GM21360 (cell line): Measurements from ENCODE around the gene DPF3.
A peak's percentile ranks its signal among the peaks of the same experiment; 100 is the strongest.

ENCODE experiments used
- ATAC-seq: cut with Tn5 transposase; IDR thresholded peaks from one replicate; pipeline ENCODE4 v1.9.1; 2021; ENCODE audit warnings: mild to moderate bottlenecking, moderate library complexity; ENCODE audit not compliant: unreplicated experiment

Gene DPF3

DNA sequence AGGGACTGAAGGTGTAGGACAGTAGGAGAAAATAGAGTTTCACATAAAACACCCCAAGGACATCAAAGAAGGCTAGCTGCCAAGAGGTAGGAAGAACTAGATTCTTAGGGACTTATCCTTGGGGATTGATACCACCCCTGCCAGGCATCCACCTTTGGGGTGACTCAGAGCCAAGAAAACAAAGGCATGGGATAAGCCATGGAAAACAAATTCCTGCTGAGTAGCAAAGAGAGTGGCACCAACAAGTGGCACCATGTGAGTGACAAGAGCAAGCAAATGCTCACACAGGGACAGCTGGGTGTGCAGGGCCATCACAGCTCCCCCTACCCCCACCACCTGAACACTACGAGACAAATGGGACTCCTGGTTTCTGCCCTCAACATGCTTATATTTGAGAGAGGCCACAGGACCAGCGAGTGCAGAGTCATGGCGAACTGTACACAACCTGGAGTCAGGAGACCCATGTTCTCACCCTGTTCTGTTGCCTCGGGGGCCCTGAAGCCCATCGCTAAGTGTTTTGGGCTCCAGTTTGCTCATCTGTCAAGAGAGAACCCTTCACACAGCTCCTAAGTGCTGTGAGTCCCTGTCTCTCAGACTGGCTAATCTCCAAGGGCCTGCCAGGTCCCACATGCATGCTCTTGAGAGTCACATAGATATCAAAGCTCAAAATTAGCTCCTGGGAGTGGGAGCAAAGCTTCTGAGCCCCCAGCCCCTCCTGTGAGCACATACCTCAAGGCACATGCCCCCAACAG, 91.9 kb downstream of the DPF3 start:
- ATAC-seq = no peak

DNA sequence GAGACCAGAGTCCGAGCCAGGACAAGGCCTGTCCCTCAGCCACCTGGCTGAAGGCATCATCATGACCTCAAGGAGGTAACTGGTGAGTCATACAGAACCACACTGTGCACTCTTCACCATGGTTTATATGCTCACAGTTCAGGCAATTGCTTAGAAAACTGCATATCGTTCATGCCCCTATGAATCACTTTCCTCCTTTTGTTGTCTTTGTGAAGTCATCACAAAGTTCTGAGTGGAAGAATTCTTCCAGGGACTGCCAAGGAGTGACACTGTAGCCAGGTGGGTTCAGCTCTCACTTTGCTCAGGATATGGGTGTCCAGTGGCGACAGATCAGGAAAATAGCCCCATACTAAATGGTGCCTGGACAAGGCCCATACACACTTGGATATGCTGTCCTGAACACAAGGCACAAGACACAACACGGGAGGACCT, 92.5 kb downstream of the DPF3 start:
- ATAC-seq = no peak

DNA sequence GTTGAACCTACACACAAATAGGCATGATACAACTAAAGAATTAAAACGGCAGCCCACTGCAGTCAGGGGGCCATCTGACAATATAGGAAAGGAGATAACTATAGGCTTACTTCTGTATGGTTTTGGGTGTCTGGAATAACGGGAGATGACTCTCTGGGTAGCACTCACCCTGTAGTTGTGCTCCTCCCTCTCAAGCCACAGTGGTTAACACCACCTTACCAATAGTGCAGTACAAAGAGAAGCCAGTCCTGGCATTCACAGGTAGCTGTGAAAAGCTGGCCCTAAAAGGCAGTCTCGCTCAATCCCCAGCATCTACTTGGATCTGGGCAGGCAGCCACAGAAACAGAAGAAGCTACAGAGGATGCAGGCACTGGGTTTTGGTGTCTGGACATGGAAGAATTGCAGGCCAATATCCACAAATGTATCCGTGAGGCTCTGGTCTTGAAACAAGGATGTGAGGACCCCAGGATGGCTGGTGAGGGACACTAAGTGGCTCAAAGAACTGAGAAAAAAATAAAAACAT, 93.0 kb downstream of the DPF3 start:
- no peak for ATAC-seq

DNA sequence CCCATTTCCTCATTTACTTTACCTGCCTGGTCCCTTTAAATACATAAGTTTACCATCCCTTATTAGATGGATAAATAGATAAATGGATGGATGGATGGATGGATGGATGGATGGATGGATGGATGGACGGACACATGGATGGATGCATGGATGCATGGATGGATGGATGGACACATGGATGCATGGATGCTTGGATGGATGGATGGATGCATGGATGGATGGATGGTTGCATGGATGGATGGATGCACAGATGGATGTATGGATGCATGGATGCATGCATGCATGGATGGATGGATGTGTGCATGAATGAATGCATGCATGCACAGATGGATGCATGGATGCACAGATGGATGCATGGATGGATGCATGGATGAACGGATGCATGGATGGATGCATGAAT, 93.6 kb downstream of the DPF3 start:
- no peak for ATAC-seq

DNA sequence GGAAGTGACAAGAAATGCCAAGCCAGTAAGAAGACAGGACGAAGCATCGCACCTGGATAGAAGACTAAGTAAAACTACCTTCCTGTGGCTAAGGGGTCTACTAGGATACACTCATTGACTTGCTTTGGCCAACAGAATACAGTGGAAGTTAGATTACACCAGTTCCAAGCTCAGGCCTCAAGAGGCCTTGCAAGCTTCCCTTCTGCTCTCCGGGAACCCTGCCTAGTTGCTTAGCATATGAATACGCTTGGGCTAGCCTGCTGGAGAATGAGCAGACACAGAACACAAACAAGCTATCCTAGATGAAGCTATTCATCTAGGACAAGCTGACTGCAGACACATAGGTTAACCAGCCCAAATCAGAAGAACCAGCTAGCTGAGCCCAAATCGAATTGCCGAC, 97.0 kb downstream of the DPF3 start:
- no peak for ATAC-seq

DNA sequence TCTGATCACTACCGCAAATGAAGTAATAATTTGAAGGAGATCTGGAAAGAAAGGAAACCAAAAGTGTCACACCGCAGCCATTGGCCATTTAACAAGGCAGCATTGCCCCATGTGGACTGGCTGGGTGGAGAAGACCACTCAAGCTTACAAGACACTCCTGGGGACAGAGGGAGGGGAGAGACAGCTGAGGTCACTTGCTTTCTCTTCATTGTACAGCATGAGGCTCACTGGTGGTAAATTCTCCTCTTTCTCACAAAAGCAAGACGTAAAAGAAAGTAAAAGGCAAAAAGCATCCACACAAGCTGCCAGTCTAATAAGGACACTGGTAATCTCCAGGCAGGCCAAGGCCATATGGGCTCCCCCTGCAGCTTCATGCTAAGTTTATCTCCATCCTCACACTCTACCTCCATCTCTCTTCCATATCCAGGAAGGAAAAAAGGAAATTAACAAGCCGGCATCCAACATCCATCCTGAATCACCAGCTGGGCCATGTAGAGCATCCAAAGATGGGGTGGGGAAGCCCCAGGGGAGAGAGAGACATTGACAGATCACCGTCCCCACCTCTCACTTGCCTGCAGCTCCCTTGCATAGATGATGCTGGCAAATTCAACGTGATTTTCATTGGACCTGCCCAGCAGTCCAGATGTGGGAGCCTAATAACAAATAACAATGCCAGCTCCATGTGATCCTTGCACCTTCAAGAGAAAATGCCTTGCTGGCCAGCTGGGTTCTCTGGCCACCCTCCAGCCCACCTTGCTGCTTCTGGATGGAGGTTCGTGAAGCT, 100.6 kb downstream of the DPF3 start:
- no peak for ATAC-seq

DNA sequence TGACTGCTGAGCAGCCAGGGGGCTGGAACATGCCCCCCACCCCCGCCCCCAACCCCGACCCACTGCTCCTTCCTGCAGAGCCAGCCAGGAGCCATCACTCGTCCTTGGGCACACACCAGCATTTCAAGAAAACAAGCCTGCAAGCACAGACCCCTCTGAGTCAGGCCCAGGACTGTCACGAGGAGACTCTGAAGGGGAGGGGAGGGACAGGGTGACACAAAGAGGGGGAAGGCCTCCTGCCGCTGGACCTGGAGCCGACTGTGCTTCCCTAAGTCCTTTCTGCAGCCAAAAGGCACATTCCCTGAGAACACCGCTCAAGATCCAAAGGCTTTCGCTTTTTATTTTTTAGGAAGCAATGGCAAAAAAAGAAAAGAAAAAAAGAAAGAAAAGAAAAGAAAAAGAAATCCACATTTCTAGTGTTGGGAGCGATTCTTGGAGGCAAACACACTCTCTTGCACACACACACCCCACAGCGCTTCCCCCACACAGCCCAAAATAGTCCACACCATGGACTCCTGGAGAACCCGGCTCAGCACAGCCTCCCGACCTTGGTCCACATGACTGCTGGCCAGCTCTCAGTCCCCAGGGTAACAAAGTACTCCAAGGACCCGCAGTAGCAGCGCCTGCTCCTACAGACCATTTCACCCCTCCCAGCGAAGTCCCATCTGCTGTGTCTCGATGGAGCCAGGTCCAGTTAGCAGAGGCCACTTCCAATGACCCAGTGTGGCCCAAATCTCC, 101.7 kb downstream of the DPF3 start:
- ATAC-seq = no peak

DNA sequence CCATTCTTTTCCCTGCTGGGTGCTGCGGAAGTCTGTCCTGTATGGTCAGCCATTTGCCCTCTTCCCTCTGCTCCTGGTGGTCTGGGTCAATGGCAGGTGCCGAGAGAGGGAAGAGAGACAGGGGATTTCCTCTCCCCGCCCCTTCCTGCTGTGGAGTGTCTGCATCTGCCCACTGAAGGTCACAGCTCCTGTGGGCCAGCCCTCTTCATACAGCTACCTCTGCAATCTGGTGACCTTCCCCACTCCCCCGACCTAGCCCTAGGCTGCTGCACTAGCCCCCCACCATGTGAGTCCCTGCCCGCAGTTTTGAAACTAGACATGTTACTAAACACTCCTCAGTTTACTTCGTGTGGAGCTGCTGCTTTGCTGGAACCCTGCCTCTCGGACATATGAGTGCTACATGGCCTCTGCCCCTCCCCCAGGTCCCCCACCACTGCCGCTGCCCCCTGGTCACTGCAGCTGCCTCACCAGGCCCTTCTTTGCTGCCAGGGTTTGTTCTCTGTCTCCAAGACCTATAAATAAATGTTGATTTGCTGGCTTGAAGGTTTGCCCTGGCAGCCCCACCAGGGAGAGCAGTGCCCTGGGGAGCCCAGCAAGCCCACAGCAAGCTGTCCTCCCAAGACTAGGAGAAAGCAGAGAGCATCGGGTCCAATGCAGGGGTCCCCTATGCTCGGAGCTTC, 102.9 kb downstream of the DPF3 start:
- no peak for ATAC-seq

DNA sequence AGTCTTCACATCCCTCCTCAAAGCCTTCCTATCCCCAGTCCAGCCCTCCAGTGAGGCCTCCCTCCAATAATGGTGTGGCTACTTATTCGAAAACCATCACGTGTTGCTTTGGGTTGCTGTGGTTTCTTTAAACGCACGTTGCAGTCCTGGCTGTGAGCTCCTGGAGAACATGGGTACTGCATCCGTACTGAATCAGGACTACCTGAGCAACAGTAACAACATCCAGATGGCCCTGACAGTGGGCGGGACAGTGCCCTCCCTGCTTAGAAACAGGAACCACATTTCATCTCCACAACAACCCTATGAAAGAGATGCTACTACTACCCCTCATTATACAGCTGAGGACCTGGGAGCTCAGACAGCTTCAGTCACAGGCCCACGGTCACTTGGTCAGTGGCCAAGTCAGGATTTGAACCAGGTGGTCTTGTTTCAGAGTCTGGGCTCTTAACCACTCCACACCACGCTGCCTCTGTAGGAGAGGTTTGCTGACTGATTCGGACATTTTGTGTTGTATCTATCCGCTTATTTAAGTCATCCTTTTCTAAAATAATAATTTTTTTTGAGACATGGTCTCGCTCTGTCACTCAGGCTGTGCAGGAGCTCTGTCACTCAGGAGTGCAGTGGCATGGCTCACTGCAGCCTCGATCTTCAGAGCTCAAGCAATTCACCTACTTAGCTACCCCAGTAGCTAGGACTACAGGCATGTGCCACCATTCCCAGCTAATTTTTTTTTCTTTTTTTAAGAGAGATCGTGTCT, 104.8 kb downstream of the DPF3 start:
- ATAC-seq = no peak

DNA sequence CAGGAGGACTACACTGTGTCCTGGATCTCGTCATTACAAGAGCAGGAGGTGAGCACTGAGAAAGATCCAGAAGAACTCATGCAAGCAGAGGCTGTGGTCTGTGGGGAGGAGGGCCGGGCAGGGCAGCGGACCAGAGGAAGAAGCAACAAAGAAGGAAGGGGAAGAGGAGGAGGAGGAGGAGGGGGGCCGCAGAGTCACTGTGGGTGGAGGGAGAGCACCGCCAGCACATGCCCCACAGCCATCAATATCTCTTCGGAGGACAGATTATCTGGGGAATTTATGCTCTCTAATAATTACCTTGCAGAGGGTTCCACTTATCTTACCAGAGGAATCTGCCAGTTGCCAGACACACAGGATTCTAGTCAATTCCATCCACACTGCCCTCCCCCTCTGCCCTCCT, 105.6 kb downstream of the DPF3 start:
- no peak for ATAC-seq

DNA sequence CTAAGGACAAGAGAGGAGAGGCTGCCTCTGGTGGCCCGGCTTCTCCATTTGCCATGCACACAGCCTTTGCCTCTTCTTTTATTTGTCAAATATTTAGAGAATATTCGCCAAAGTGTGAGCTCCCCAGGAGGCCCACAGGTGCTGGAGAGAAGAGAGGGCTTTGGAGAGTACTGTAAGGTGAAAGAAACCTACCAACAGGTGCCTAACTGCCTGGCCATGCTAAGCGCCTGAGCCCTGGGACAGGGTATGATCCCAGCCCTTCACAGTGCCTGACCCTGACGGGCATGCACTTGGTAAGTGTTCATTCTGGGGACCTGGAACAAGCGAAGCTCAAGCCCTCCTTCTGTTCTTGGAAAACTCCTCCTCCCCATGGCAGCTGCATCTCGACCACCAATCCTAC, 106.1 kb downstream of the DPF3 start:
- no peak for ATAC-seq

DNA sequence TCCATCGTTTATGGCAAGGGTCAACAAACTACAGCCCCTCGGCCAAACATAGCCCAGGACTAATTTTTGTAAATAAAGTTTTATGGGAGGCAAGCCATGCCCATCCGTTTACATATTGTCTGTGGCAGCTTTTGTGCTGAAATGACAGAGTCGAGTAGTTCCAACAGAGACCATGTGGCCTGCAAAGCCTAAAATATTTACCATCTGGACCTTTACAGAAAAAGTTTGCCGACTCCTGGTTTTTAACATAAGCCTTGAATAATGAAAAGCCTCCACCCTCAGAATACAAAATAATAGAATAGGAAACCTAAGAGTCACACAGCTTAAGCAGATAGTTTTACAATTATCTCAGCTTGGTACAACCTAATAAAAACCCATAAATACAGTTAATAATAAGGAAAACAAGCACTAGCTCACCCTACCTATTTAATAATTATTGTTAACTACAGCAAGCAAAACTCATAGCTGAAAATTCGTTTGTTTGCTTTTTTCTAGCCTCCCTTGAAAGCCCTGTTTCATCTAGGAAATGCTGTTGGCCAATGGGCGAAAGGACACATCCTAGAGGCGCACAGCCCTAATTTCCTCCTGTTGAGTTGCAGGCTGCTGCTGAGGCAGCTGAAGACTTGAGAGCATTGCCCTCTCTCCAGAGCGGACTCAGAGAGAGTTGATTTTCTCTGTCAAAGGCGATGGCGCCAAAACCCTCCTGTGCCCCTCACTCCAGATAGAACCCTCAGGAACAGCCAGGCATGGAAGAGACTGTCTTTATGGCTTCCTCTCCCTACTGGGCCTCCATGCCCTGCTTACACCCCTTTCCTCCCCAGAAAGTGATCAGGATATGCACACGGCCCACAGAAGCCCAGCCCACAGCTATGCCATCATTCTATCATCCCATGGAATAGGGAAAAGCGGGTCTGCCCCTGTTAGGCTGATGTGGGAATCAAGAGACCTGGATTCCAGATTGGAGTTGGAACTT, 107.2 kb downstream of the DPF3 start:
- ATAC-seq = no peak

DNA sequence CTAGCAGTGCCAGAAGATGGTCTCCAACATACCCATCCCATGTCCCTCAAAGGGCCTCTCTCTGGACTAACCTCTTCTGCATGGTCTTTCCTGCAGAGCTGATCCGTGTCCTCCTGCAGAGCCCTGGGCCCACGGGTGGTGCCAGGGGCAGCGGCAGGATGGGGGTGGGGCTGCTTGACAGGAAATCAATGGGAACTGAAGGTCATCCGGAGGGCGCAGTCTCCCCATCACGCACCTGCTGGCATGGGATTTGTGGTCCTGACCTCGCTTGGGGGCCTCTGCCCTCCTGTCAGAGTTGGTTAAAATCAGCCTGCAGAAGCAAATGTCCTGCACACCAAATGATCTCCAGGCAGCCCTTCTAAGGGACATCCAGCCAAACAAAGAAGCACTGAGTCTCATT, 110.2 kb downstream of the DPF3 start:
- ATAC-seq = no peak

DNA sequence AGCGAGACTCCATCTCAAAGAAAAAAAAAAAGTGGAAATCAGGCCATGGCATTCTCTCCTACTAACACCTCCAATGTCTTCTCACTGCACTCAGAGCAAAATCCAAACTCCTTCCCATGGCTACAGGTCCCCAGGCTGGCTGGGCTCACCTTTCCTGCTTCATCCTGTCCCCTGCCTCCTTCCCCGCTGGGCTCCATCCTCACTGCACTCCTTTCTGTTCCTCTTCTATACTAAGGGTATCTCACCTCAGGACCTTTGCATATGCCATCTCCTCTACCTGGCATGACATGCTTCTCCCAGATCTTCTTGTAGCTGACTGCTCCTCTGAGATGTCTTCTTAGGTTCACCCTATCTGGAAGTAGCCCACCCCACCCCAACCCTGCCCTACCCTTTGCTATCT, 111.1 kb downstream of the DPF3 start:
- no peak for ATAC-seq

DNA sequence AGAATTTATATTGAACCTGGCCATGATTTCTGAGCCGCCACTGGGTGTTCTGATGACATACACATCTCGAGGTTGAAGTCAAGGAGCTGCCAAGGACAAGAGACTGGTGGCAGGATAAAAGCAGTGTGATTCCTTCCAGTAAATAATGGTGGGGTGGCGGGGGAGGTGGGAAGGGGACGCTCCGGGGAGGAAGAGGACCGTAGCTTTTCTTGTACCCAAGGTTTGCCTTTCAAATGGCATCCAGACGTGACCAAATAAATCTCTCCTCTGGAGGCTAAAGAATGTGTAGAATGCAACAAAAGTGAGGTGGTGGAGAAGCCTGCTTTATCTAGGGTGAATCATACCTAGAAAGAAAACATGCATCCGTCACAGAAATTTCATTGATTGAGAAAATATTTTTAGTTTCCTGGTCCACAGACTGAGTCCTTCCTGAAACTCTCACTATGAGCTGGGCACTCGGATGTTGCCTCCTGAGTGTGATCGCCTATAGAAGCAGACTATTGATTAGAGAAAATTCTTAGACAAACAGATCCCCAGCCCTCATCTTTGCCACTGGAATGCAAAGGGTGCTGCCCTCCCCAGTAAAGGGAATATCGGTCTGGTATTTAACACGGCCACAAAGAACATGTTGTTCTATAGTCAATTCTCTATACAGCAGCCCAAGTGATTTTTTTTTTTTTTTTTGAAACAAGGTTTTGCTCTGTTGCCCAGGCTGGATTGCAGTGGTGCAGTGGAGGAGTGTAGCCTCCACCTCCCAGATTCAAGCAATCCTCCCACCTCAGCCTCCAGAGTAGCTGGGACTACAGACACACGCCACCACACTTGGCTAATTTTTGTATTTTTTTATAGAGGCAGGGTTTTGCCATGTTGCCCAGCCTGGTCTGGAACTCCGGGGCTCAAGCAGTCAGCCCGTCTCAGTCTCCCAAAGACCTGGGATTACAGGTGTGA, 112.1 kb downstream of the DPF3 start:
- peak; percentile 49 for ATAC-seq

DNA sequence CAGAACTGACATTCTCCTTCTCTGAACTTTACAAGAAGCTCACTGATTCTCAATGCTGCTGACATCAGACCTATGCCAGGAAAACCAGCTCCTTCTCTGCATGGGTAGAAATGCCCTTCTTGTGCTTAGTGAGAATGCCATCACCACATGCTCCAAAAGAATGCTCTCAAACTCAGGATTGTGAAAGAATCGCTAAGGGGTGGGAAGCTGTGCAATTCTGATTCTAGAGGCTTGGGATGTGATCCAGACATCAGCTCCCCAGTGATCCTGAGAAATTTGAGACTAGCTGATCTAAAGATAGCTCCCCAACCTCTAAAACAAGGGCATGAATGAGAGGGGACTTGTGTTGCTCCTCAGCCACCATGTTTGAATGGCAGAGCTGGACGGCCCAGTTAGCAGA, 113.2 kb downstream of the DPF3 start:
- no peak for ATAC-seq

DNA sequence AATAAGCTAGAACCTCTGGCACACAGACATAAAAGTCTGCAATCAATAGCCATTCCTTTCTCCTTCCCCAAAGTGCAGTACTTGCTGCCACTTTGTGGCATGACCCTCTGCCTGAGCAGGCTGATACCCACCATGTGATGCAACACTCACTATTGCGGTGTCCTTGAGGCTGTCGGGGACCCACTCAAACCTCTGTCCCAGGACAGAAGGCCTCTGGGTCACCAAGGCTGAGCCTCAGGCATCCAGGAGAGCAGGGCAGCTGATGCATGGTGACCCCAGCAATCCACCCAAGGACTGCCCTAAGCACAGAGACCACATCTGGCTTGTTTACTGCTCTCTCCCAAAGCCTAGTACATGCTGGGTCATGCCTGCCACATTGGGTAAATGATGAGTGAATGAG, 114.2 kb downstream of the DPF3 start:
- no peak for ATAC-seq

DNA sequence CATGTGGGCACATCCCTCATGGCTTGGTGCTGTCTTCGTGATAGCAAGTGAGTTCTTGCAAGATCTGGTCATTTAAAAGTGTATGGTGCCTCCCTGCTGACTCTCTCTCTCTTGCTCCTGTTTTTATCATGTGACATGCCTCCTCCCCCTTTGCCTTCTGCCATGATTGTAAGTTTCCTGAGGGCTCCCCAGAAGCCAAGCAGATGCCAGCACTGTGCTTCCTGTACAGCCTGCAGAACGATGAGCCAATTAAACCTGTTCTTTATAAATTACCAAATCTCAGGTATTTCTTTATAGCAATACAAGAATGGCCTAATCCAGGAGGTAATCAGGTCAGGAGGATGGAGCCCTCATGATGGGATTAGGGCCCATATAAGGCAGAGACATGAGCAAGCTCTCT, 116.3 kb downstream of the DPF3 start:
- no peak for ATAC-seq
